HG03039 (cell line): Measurements from ENCODE around the gene C10orf90.

Experiments
- ATAC-seq: cut with Tn5 transposase; IDR thresholded peaks from one replicate; pipeline ENCODE4 v1.9.1; 2021; ENCODE audit warnings: mild to moderate bottlenecking, moderate library complexity; ENCODE audit not compliant: unreplicated experiment

The C10orf90 gene

DNA sequence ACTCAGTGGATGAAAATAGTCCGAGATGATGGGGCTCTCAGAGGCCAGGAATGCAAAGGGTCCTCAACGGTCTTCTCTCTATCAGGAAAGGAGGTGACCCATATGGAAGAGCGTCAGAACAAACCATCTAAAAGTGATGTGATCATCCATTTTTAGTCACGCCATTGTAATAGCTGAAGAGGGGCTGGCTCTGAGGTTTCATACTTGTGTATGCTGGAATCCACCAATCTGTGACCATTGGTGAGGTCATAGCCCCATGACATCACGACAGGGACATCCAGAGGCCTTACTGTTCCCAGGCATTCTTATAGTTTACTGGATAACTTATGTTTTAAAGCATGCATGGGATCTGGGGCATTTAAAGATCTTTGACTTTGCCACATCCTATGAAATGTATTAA, 83.6 kb downstream of the C10orf90 start:
- ATAC-seq = no peak

DNA sequence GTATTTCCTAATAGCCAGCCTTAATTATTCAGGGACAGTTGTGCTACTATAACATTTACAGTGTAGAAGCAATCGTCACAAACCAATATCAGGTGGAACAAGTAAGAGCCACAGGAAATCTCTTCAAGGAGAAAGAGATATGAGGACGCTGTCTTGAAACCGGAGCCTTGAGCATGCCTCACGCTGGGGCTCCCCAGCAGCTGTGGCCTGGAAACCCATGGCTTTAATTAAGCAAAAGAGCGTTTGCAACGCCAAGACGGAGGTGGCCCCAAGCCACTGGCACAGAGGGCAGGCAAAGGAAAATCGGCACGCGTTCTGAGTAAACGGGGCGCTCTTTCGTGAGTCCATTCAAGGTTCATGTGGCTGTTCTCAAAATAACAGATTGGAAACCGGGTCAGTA, 84.4 kb downstream of the C10orf90 start:
- ATAC-seq = no peak

DNA sequence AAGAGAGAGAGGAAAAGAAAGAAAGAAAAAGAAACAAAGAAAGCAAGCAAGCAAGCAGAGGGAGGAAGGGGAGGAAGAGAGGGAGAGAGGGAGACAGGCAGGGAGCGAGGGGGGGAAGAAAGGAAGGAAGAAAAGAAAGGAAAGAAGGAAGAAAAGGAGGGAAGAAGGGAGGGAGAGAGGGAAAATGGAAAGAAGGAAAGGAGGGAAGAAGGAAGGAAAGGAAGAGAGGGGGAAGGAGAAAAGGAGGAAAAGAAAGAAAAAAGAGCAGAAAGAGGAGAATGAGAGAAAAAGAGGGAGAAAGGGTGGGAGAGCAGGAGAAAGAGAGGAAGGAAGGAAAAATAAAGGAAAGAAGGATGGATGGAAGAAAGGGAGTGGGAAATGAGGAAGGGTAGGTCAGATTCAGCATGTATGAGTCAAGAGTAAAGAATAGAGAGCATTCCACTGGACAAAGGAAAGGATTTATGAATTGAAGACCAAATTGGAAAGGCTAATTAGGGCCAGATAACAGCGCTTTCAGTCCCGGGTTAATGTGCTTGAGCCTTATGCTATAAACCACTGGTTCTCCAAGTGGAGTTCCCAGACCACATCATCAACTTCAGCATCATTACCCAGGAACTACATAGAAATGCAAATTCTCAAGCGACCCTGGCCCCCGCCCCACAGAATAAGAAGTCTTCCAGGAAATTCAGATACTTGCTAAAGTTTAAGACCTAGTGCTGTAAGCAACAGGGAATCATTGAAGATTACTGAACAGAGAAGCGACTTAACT, 85.1 kb downstream of the C10orf90 start:
- ATAC-seq = no peak

DNA sequence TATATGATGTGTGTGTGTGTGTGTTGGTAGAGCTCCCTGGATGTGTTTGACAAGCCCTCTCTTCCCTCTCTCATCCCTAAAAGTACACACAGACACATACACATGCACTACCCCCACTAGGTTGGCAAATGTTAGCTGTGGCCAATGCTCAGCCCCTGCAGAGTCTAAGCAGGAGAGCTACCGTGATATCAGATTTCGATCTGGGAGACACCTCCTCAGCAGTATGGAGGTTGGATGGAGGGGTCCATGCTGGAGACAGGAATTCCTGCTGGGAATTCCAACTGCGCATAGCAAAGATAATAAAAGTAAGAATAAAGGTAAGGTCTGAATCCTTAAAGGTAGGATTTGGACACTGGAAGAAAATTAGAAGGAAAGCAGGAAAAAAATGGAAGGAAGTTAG, 85.7 kb downstream of the C10orf90 start:
- no peak for ATAC-seq

DNA sequence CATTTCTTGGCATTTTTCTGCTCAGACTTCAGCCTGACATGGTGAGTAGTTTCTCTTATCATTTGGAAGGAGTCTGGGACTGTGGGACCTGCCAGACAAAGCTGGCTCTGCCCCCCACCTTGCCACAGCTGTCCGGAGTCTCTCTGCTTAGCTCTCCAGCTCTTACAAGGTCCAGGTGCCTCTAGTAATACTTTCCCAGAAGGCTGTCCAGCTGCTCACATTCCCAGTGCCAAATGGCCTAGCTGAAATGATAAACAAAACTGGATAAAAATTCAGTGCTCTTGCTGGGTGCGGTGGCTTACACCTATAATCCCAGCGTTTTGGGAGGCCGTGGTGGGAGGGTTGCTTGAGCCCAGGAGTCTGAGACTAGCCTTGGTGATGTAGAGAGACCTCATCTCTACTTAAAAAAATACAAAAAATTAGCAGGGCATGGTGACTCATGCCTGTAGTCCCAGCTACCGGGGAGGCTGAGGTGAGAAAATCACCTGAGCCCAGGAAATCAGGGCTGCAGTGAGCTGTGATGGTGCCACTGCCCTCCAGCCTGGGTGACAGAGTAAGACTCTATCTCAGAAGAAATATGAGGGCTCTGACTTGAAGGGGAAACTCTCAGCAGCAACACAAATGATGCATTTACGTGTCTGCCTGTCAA, 86.8 kb downstream of the C10orf90 start:
- ATAC-seq = no peak

DNA sequence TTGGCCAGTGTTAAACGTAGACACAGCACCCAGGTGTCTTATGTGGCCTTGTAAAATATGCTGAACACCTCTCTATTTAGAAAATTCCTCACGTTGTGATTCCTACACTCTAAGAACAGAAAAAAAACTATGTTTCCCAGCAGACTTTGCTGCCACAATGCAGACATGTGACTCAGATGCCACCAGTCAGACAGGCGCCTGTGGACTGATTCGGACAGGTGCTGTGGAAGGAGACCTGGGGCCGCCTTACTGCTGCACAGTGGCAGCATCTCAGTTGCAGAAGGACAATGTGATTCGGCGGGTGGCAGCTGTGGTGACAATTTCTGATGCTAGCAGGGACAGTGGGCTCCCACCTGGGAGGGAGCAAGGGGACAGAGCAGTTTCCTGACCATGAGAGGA, 88.8 kb downstream of the C10orf90 start:
- ATAC-seq = no peak

DNA sequence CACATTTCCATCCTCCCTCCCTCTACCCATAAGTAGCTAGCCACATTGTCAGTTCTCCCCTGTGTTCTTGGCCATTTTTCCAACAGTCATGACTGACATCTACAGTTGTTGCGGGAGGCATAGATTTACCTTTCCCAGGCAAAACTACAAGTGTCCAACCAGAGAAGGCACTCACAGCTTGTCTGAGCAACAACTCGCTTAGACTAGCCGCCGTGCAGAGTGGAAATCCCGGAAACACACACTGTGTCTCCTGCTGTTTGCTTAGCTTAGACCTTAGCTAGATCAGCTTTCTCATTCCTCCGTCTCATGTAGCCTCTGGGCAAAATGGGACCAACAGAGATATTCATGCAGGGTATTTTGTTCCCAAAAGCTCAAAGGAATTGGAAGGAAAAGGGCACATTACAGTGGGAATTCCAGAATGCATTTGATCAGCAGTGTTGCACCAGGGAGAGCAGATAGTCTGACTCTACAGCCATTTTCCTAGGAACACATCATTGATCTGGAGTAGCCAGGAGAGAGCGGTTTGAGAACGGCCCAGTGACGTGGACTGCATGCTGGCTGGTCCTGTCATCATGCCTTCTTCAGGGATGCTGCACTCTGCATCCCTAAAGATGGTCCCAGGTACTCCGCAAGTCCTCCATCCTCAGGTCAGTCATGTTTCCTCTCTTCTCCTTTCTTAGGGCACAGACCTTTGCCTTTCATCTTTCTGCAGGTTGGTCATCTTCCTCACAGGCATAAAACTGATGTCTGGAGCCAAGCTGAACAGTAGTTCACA, 89.4 kb downstream of the C10orf90 start:
- no peak for ATAC-seq

DNA sequence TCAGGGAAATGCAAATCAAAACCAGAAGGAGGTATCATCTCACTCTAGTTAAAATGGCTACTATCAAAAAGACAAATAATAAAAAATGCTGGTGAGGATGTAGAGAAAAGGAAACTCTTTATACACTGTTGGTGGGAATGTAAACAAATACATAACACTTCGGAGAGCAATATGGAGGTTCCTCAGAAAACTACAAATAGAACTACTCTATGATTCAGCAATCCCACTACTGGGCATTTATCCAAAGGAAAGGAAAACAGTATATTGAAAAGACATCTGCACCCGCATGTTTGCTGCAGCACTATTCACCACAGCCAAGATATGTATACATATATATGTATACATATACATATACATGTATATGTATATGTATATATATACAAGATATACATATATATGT, 94.2 kb downstream of the C10orf90 start:
- ATAC-seq = no peak

DNA sequence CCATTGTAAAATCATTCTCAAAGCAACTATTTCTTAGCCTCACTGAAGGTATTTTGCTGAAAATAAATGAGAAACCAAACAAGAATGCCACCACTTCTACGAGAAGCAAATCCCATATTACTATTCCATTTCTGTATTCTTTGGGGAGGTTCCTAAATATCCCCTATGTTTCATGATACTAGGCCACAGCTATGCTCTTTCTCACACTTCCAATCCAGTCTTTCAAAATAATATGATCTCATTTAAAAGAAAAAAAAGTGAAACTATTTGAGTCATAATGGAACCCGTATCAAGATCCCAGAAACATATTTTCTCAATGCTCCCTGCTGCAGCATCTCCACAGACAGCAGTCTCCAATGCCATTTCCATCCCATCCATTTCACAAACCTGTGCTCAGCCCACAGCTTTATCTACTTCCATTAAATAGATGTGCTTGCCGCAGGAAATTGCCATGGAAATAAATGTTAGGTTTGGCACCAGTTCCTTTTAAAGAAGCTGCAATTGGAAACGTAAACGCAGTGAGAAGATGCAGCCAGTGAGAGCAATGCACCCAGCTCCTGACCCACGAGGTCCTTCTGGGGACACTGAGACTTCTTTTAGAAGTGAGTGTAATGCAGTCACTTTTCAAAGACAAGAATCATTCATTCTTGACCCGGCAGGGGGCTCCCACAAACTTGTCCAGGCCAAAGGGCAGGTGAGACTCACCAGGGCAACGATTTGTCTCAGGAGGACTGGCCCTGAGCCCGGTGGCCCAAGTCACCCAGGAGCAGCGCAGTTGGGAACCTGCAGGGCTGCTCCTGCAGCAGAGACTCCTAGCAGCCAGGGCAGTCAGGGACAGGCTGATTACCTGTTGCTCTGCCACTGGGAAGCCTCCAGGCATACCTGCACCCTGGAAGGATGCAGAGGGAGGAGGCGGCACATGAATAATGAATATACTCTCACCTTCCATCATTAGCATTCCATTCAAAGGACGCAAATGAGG, 99.6 kb downstream of the C10orf90 start:
- ATAC-seq = no peak

DNA sequence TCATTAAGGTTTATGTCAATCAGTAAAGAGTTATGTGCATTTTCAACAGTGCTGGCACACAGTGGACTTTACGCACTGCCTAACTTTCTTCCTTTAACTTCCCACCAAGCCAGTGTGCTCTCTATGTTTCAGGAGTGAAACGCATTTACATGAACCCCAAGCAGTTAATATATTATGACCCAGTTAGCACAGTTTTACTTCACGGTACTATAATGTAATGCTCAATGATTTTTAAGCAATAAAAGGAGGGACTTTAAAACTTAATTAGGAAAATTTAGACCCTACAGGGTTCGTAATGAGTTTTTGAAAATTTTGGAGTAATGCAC, 100.3 kb downstream of the C10orf90 start:
- ATAC-seq = no peak

DNA sequence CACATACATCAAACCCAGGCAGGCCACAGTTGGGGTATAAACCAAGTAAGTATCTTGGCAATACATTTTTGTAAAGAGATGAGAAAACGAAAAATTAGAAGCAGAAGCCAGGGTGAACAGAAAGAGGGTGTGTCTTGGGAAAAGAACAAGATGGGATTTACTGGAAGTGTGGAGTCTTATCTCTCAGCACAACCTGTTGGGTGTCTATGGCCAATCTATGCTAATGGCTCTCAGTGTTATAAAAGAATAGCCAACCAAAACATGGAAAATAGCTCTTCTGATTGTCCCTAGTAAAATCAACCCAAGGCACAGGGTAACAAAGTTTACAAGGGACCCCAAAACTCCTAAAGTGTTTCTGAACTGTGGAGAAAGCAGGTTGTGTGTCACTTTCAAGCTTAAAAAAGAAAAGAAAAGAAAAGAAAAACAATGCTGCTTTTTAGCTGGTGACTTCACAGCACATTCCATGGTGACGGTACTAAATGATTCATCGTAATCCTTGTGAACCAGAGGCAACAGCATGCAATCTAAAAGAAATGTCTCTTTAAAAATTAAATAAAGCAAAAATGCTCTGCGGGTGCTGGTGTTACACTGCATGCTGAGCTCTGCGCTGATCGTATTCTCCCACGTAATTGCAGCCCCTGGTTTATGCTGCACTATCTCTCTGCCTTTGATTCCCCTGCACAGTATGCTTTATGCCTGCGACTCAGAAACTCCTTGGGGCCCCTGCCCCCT, 100.8 kb downstream of the C10orf90 start:
- no peak for ATAC-seq

DNA sequence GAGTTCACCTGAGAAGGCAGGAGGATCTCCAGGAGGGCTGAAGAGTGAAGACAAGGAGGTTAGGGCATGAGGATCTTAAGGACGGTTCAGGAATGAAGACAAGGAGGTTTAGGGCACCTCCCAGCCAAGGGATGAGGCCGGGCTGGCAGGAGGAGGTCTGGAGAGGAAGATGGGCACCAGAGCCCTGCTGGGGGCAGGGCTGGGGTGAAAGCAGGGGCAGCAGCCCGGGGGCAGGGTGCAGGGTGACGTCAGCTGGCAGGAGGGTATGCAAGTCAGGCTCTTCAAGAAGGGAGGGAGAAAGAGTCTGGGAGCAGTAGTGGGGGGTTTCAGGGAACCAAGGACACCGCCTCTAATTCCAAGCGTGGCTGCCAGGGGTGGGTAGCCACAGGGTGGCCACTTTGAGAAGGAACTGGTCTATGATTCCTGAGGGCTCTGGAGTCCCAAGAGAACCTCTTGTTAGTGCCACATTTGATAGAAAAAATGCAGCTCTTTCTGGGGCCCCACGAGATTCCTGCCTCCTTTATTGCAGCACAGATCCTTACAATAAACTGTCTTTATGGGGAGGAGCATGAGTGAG, 101.6 kb downstream of the C10orf90 start:
- no peak for ATAC-seq

DNA sequence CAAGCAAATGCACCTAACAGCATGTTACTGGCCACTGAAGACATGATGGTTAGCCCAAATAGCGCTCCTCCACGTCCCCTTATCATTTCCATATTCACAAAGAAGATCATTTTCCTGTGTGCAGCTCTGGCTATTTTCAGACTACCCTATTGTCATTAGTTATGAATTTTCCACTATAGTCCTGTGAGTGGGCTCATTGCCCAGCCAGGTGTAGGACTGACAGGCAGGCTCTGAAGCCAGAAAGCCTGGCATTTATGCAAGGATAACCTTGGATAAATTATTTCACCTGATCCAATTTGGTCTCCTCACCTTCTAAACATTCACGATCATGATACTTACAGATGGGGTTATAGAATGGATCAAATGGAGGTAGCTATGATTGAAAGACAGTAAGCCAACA, 104.6 kb downstream of the C10orf90 start:
- no peak for ATAC-seq

DNA sequence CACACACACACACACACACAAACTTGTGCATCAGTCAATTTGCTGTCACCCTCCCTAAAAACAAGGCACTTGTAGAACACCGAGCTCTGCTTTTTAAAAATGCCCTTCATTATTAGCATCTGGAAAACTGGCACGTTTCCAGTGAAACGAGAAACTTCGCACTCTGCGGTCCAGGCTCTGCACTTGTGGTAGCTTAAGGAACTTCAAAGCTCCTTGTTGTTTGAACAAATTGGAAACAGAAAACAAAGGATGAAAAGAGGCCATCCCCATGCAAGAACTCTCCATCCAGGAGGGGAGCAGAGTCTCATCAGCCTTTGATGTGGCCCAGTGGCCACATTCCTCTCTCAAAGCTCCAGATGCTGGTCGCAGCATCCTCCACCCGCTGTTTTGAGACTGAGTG, 105.1 kb downstream of the C10orf90 start:
- ATAC-seq = no peak

DNA sequence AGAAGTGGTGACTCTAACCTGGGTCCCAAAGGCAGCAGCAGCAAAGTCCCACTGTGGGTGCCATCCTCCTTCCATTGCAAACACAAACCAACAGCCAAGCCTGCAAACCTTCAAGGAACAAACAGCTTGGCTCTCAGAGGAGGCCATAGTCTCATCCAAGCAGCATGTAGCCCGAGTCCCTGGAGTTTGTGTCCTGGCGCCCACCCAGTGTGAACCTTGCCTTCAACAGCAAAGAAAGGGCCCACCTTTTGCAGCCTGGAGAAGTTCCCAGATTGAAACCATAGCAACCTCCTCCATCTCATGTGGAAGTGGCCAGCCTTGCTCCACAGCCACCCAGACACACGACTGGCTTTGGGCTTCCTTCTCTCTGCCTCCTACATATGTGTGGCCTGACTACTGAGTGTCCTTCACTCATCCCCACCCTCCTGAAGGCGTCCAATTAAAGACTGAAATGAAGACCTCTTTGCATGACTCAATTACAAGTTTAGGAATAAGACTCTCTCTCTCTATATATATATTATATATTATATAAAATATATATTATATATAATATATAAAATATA, 106.1 kb downstream of the C10orf90 start:
- no peak for ATAC-seq

DNA sequence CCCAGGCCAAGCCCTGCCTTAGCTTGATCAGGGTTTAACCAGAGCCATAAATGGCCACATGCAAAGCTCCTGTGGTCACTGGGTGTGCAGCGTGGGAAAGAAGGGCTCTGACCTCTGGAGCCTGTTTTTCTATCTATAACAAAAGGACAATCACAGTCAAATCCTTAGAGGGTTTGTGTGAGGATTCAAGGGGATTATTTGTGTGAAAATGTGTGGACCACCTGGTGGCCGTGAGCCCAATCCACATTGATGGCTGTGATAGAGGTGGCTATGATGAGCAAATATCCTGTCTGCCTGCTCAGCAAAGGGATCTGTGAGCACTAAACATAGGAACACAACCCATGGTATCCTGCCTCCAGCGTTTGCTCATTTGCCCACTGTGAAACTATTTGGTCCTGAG, 107.1 kb downstream of the C10orf90 start:
- ATAC-seq = no peak

DNA sequence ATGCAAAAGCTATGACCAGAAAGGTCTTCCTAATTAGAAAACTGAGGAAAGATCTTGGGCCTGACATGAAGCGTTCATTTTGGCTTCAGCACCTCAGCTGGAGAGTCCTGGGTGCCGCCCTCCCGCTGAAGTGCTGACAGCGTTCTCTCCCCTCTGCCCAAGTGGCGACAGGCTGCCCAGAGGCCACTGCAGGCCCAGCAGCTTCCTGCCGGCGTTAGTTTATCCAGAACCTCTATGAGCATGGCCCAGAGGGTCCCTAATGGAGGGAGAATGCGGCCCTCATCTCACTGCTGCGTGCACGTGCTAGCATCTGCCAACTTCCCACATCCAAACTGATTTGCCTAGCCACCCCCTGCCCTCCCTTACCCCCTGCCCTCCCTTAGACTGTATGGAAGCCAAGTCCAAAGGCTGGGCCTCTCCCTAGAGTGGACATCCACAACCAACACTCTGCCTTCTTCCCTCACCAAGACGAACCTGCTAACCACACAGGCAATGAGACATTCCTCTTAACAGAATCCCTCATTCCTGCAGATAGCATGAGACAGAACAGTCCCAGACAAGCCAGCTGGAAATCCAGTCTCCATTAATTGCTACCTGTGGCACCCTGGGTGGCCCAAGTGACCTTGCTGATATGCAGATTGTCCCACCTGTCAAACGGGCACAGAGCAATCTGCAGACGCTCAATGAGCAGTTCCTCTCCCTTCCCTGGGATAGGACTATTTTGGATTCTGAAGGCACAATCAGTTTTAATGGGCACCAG, 108.4 kb downstream of the C10orf90 start:
- ATAC-seq = no peak

DNA sequence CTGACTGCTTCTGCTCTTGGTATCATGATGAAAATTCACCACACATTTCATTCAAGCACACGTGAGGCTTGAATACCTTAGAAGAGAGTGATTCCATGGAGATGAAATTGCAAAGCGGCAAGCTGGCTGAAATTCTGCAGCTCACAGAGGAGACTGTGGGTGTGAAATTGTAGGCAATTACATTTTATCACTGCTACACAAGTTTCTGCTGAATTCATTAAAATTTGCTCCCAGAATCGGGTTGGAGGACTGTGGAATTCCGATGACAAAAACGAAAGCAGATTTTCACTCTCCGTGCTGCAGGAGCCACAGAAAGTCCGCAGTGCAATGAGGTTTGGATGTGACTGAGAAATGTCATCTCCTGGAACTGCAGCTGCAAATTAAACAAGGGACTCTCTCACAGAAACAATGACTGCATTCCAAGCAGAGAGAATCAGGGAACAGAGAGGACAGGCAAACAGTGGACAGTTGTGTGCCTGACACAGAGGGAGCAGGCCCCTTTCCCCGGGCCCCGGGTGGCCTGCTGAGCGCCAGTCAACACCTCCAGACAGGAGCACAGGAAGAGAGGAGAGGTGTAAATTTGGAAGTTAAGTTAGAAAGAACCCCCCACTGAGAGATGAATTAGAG, 109.1 kb downstream of the C10orf90 start:
- no peak for ATAC-seq
